ENCODE results near the gene ASXL1.

- TF ChIP-seq CTCF (IDR thresholded peaks at IDR 0.05 in 8 of 11, conservative IDR thresholded peaks at IDR 0.05 in 3 of 11) (no peak), POLR2A (IDR thresholded peaks at IDR 0.05) (no peak), POLR2AphosphoS5 (IDR thresholded peaks at IDR 0.05) (no peak)
Measured at GRCh38 chr20:32460231-32460630, 102.1 kb downstream of the ASXL1 start.
